ENCODE data around the gene CCR7. TPM values are rescaled to one million over a fixed set of nuclear protein-coding genes. Genes with fewer than 3 reads are reported as not detected.

Gene CCR7
- total and polyA plus RNA-seq, 2 of the 4 experiments (the other 2 are of a cell fraction): 0.14 to 0.36 TPM

DNA sequence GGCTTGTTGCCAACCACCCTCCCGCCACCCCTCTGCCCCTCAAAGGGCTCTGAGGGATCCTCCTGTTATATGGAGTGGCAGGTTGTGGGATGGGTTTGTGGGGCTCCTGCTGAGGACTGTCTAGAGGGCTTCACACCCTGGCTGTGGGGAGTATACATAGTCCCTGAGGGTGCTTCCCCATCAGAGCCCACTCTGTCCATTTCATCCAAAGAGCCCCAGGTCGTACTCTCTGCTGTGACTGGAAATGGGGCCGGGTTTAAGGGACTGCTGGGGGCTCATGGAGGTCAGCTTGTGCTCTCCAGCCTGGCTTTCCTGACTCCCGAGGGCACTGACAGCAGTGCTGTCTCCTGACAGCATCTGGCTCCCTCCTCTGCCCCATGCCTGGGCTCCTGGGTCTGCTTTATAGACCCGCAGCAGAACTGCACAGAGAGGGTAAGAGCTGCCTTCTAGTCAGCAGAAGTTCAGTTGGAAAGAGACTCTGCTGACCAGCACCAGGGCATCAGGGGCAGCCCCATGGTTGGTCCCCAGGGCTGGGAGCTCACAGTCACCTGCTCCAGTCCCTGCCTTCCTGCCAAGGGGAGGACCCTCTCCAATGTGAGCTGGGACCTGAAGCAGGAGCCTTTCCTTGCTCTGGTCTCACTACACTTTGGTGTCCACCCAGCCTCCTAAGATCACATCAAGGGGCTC is 46.0 kb downstream of the CCR7 start:
- Histone ChIP-seq H3K9me1 (ENCODE audit: insufficient read depth, low read length) (peaks cover 28% of the 10 kb centered on the region), H2BK120ac (ENCODE audit: low read depth, low read length) (peak overlapping the region; percentile 79), H2BK15ac (ENCODE audit: low read depth, low read length) (peak overlapping the region; percentile 71; the same call in 1 of the 3 replicates), H4K91ac (ENCODE audit: insufficient read depth, low read depth, low read length) (peak overlapping the region; percentile 67), H3K4ac (ENCODE audit: low read depth, low read length) (peak overlapping the region; percentile 90), H3K4me3 (ENCODE audit: insufficient read depth, low read depth, low read length) (no peak overlapping the region), H4K8ac (ENCODE audit: low read depth in 2 of 2, low read length in 2 of 2) (peak overlapping the region in 1 of 2 experiments; percentile 74; a peak in 2 of 4 replicates), H3K36me3 (ENCODE audit: control insufficient read depth, insufficient read depth, low read length) (no peaks in the 10 kb centered on the region), H4K20me1 (ENCODE audit: insufficient read depth, low read length) (no peaks in the 10 kb centered on the region), H3K56ac (ENCODE audit: extremely low read depth, insufficient read depth, low read length) (no peak overlapping the region), H3K9me3 (ENCODE audit: control insufficient read depth, insufficient read depth, low read length) (no peaks in the 10 kb centered on the region), H2BK20ac (ENCODE audit: low read depth, low read length) (peak overlapping the region; percentile 79), H3K14ac (replicated peaks; ENCODE audit: low read depth, low read length) (peak overlapping the region; percentile 63), H2AK5ac (ENCODE audit: low read depth, low read length) (peak overlapping the region; percentile 71), H2BK5ac (ENCODE audit: low read depth, low read length, poor library complexity, severe bottlenecking) (peak overlapping the region; percentile 7), H3K27ac (ENCODE audit: insufficient read depth, low read length) (no peak overlapping the region; the same call in 1 of the 2 replicates), H3K23ac (ENCODE audit: low read depth, low read length) (peak overlapping the region; percentile 16; the same call in 1 of the 2 replicates), H3K4me1 (ENCODE audit: control insufficient read depth, insufficient read depth, low read length) (peaks cover 27% of the 10 kb centered on the region), H4K5ac (ENCODE audit: low read depth, low read length) (peak overlapping the region; percentile 8; the same call in 1 of the 2 replicates), H3K27me3 (ENCODE audit: control insufficient read depth, insufficient read depth, low read length) (no peaks in the 10 kb centered on the region), H3K18ac (ENCODE audit: low read depth, low read length) (no peak overlapping the region), H2AK9ac (replicated peaks; ENCODE audit: low read depth, low read length, poor library complexity) (peak overlapping the region; percentile 52), H3K79me1 (ENCODE audit: low read depth in 1 of 2, low read length in 2 of 2) (peaks cover 5 to 10% of the 10 kb centered on the region in 2 experiments; a peak in 2 of 4 replicates), H2AFZ (replicated peaks; ENCODE audit: low read length, poor library complexity) (peak overlapping the region; percentile 54), H3K4me2 (ENCODE audit: low read depth, low read length) (no peak overlapping the region), H3K9ac (ENCODE audit: low read depth, low read length) (no peak overlapping the region)
- no peak for DNase-seq
- 81% methylated on average over 4 of the region's 5 CpGs; no CpG with 5 or more reads in 1 of the 2 experiments for WGBS, 2 experiments (ENCODE audit: extremely low coverage in 2 of 2, insufficient read length in 1 of 2)
- CTCF ChIA-PET: no interaction called here
- POLR2A ChIA-PET (ENCODE audit: unreplicated experiment): no interaction called here
- BruUV-seq (replicated peaks): no TSS peak
- intact Hi-C loops (cut with micrococcal nuclease): no loop called here
- dilution Hi-C loops (cut with HindIII; ENCODE audit: low sequenced_read_pairs, unreplicated experiment): no loop called here
- no peak for ATAC-seq (ENCODE audit: low read depth)
- in situ Hi-C loops (cut with MboI; ENCODE audit: low sequenced_read_pairs): no loop called here
- TF ChIP-seq, protein P1, sequence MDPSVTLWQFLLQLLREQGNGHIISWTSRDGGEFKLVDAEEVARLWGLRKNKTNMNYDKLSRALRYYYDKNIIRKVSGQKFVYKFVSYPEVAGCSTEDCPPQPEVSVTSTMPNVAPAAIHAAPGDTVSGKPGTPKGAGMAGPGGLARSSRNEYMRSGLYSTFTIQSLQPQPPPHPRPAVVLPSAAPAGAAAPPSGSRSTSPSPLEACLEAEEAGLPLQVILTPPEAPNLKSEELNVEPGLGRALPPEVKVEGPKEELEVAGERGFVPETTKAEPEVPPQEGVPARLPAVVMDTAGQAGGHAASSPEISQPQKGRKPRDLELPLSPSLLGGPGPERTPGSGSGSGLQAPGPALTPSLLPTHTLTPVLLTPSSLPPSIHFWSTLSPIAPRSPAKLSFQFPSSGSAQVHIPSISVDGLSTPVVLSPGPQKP (IDR thresholded peaks at IDR 0.05; ENCODE audit: borderline replicate concordance, low read depth, low read length): no peak
- TF ChIP-seq USF2 (IDR thresholded peaks at IDR 0.05; ENCODE audit: low read depth, low read length): no peak
- no peak for TF ChIP-seq RCOR1 (IDR thresholded peaks at IDR 0.05; ENCODE audit: insufficient replicate concordance, low read length)
- TF ChIP-seq SMC3 (IDR thresholded peaks at IDR 0.05; ENCODE audit: low read depth, low read length): no peak
- TF ChIP-seq NFE2L2 (IDR thresholded peaks at IDR 0.05; ENCODE audit: low read depth, low read length): no peak
- no peak for TF ChIP-seq POLR2A (IDR thresholded peaks at IDR 0.05; ENCODE audit: low read depth, low read length)
- no peak for TF ChIP-seq FOS (IDR thresholded peaks at IDR 0.05; ENCODE audit: low read depth, low read length)
- TF ChIP-seq MAFK (IDR thresholded peaks at IDR 0.05; ENCODE audit: low read depth, low read length): no peak
- TF ChIP-seq RAD21 (IDR thresholded peaks at IDR 0.05; ENCODE audit: low read length): no peak
- TF ChIP-seq CHD1 (IDR thresholded peaks at IDR 0.05; ENCODE audit: low read depth, low read length): no peak
- no peak for TF ChIP-seq MAZ (IDR thresholded peaks at IDR 0.05; ENCODE audit: borderline replicate concordance, low read depth, low read length)
- no peak for TF ChIP-seq BHLHE40 (IDR thresholded peaks at IDR 0.05; ENCODE audit: low read depth, low read length)
- no peak for TF ChIP-seq CEBPB (IDR thresholded peaks at IDR 0.05; ENCODE audit: low read depth, low read length)
- no peak for TF ChIP-seq MXI1 (IDR thresholded peaks at IDR 0.05; ENCODE audit: borderline replicate concordance, low read depth, low read length)
- TF ChIP-seq RFX5 (IDR thresholded peaks at IDR 0.05; ENCODE audit: low read depth, low read length): no peak

Measured in IMR-90 (cell line).